CD14-positive monocyte (primary cell): ENCODE results near the gene SERPINA1. TPM values are rescaled to one million over a fixed set of nuclear protein-coding genes. Genes with fewer than 3 reads are reported as not detected.
A peak's percentile ranks its signal among the peaks of the same experiment; 100 is the strongest.

Experiments used
- DNase-seq, 3 donors: peaks; one replicate each; pipeline ENCODE4 v3.0.0-alpha.2; 2011 to 2022
- H2AFZ ChIP-seq: 2 replicates; pipeline ENCODE4 v1.6.0; 2012; ENCODE audit warnings: mild to moderate bottlenecking, low read depth, low read length, inconsistent platforms; ENCODE audit not compliant: insufficient read depth, poor library complexity, severe bottlenecking
- H3K27ac ChIP-seq, 2 donors: 1 replicate in 1 of 2; 2 replicates in 1 of 2; pipeline ENCODE4 v1.5.1; 2012 to 2013; ENCODE audit warnings: low read length in 2 of 2, control low read depth in 1 of 2, inconsistent platforms in 1 of 2, low read depth in 1 of 2, mild to moderate bottlenecking in 1 of 2
- H3K27me3 ChIP-seq, 2 donors: one replicate each; pipeline versions ENCODE4 v1.6.0 to v1.6.1; 2011 to 2013; ENCODE audit warnings: low read length in 2 of 2; ENCODE audit not compliant: control insufficient read depth in 2 of 2, insufficient read depth in 2 of 2
- H3K36me3 ChIP-seq, 2 donors: replicated peaks in 1 of 2; 1 replicate in 1 of 2; 2 replicates in 1 of 2; pipeline versions ENCODE4 v1.5.1 to v1.6.1; 2012 to 2013; ENCODE audit warnings: low read length in 2 of 2, control low read depth in 1 of 2, inconsistent platforms in 1 of 2, mild to moderate bottlenecking in 1 of 2; ENCODE audit not compliant: insufficient read depth in 2 of 2, control insufficient read depth in 1 of 2
- H3K4me1 ChIP-seq, 2 donors: 1 replicate in 1 of 2; 2 replicates in 1 of 2; pipeline versions ENCODE4 v1.5.1 to v1.6.1; 2012 to 2013; ENCODE audit warnings: low read length in 2 of 2, control low read depth in 1 of 2, inconsistent platforms in 1 of 2, mild to moderate bottlenecking in 1 of 2, moderate library complexity in 1 of 2; ENCODE audit not compliant: insufficient read depth in 2 of 2, control insufficient read depth in 1 of 2
- H3K4me2 ChIP-seq: replicated peaks from 2 replicates; pipeline ENCODE3; 2012; ENCODE audit warnings: low read length, moderate library complexity, mild to moderate bottlenecking; ENCODE audit not compliant: poor library complexity, severe bottlenecking; ENCODE audit errors: extremely low read depth
- H3K4me3 ChIP-seq, 3 experiments: fragments of 200-600 bp in 1 of 3; sonication (generic) in 1 of 3; replicated peaks in 1 of 3; 1 replicate in 2 of 3; 2 replicates in 1 of 3; pipeline ENCODE4 v1.5.1; 2011 to 2013; ENCODE audit warnings: low read length in 3 of 3, mild to moderate bottlenecking in 3 of 3, control low read depth in 2 of 3, low read depth in 2 of 3, inconsistent platforms in 1 of 3, moderate library complexity in 1 of 3
- H3K79me2 ChIP-seq: 2 replicates; pipeline ENCODE4 v1.6.0; 2012; ENCODE audit warnings: mild to moderate bottlenecking, control low read depth, inconsistent platforms, low read length, moderate library complexity; ENCODE audit not compliant: insufficient read depth
- H3K9ac ChIP-seq: 2 replicates; pipeline ENCODE4 v1.6.0; 2017; ENCODE audit warnings: low read length, mild to moderate bottlenecking; ENCODE audit not compliant: insufficient read depth, poor library complexity, severe bottlenecking
- H3K9me3 ChIP-seq, 2 donors: replicated peaks in 1 of 2; 1 replicate in 1 of 2; 2 replicates in 1 of 2; pipeline versions ENCODE4 v1.5.1 to v1.6.1; 2012 to 2013; ENCODE audit warnings: low read length in 2 of 2, control low read depth in 1 of 2; ENCODE audit not compliant: control insufficient read depth in 1 of 2, insufficient read depth in 1 of 2
- H4K20me1 ChIP-seq: 2 replicates; pipeline ENCODE4 v1.6.0; 2012; ENCODE audit warnings: mild to moderate bottlenecking, low read length, control low read depth, moderate library complexity; ENCODE audit not compliant: insufficient read depth
- H3K27ac Mint-ChIP-seq, 7 donors: one replicate each; pipeline ENCODE4 v1.8.0; 2020; ENCODE audit warnings: mild to moderate bottlenecking in 7 of 7, mixed read lengths in 7 of 7, moderate library complexity in 6 of 7, inconsistent platforms in 2 of 7
- H3K27me3 Mint-ChIP-seq, 3 donors: one replicate each; pipeline ENCODE4 v1.8.0; 2021 to 2022; ENCODE audit warnings: low read depth in 3 of 3, mild to moderate bottlenecking in 3 of 3, mixed read lengths in 3 of 3, moderate library complexity in 3 of 3, inconsistent platforms in 1 of 3
- H3K36me3 Mint-ChIP-seq, 2 donors: one replicate each; pipeline ENCODE4 v1.8.0; 2020; ENCODE audit warnings: mixed read lengths in 2 of 2, inconsistent platforms in 1 of 2, mild to moderate bottlenecking in 1 of 2
- H3K4me1 Mint-ChIP-seq: one replicate; pipeline ENCODE4 v1.8.0; 2020; ENCODE audit warnings: mild to moderate bottlenecking, mixed read lengths
- H3K4me3 Mint-ChIP-seq, 2 donors: one replicate each; pipeline ENCODE4 v1.8.0; 2020; ENCODE audit warnings: mild to moderate bottlenecking in 2 of 2, mixed read lengths in 2 of 2, moderate library complexity in 1 of 2
- H3K9me3 Mint-ChIP-seq, 7 donors: one replicate each; pipeline ENCODE4 v1.8.0; 2020 to 2022; ENCODE audit warnings: mixed read lengths in 7 of 7, mild to moderate bottlenecking in 6 of 7, moderate library complexity in 6 of 7, inconsistent platforms in 2 of 7
- CTCF ChIP-seq: fragments of 200-600 bp; IDR thresholded peaks from one replicate; pipeline ENCODE4 v1.8.0; 2022; ENCODE audit warnings: antibody characterized with exemption, mild to moderate bottlenecking
- WGBS: methylation state at CpG from one replicate; pipeline ENCODE4 v1.1.5; 2013; ENCODE audit warnings: missing lambda C conversion rate; ENCODE audit not compliant: insufficient coverage; 5-methylcytosine and 5-hydroxymethylcytosine counted together
- intact Hi-C, 2 donors: fragments of 100-400 bp; cut with micrococcal nuclease; formaldehyde crosslinking; loops; one replicate each; pipeline versions ENCODE4 v1.15.0 to v1.15.1; 2023
- polyA plus RNA-seq, 3 donors: library from polyadenylated mRNA; depleted of rRNA in 1 of 3; unstranded in 2 of 3; stranded (reverse) in 1 of 3; fragments of 300-500 nt in 2 of 3; fragments of >200 nt in 1 of 3; fragmentation: Illumina TruSeq in 2 of 3; gene quantifications; 1 replicate in 2 of 3; 2 replicates in 1 of 3; pipeline ENCODE4 v1.2.3, GENCODE V29; 2012 to 2021

The SERPINA1 gene
- polyA plus RNA-seq, 3 donors, result 1,278 to 2,075 (median 2,042) TPM

- Mint-ChIP-seq H3K27me3 (peaks cover 13 to 32% (median 16%) of the 10 kb centered on the region in 3 donors), H3K27ac (peak overlapping the region in 2 of 7 donors; percentile 33 to 40), H3K9me3 (peaks cover 0 to 4% (median 0%) of the 10 kb centered on the region in 7 donors), H3K4me1 (no peaks in the 10 kb centered on the region), H3K4me3 (no peak overlapping the region), H3K36me3 (no peaks in the 10 kb centered on the region)
- Histone ChIP-seq H3K79me2 (no peaks in the 10 kb centered on the region), H3K9ac (no peak overlapping the region), H3K4me2 (no peak overlapping the region), H3K4me1 (no peaks in the 10 kb centered on the region), H3K36me3 (no peaks in the 10 kb centered on the region), H3K27me3 (peaks cover 12% of the 10 kb centered on the region in 2 donors), H3K4me3 (no peak overlapping the region), H2AFZ (no peak overlapping the region), H4K20me1 (no peaks in the 10 kb centered on the region), H3K9me3 (no peaks in the 10 kb centered on the region), H3K27ac (no peak overlapping the region)
- no peak for DNase-seq
- TF ChIP-seq CTCF, result no peak
- 85% methylated on average over 7 of the region's 7 CpGs for WGBS
- intact Hi-C loops, result no loop called here
Measured at GRCh38 chr14:94349276-94349675, 39.1 kb downstream of the SERPINA1 start.

- no peak for DNase-seq
- no peaks in the 10 kb centered on the region for H3K9me3 ChIP-seq
- H3K27me3 ChIP-seq, result peaks cover 12% of the 10 kb centered on the region in 2 donors
- peaks cover 4% of the 10 kb centered on the region for H3K4me1 Mint-ChIP-seq
- H3K27ac ChIP-seq, result no peak overlapping the region
- H3K36me3 Mint-ChIP-seq, result no peaks in the 10 kb centered on the region
- peaks cover 0 to 2% of the 10 kb centered on the region in 2 donors for H3K4me1 ChIP-seq
- no peak overlapping the region for H3K4me2 ChIP-seq
- peaks cover 0 to 5% (median 0%) of the 10 kb centered on the region in 7 donors for H3K9me3 Mint-ChIP-seq
- H3K4me3 ChIP-seq, result no peak overlapping the region
- intact Hi-C loops, result no loop called here
- H3K27ac Mint-ChIP-seq, result peak overlapping the region in 1 of 7 donors; percentile 46
- TF ChIP-seq CTCF, result no peak
- H4K20me1 ChIP-seq, result no peaks in the 10 kb centered on the region
- H3K27me3 Mint-ChIP-seq, result peaks cover 14 to 31% (median 15%) of the 10 kb centered on the region in 3 donors
- H3K9ac ChIP-seq, result no peak overlapping the region
- no peak overlapping the region for H2AFZ ChIP-seq
- H3K79me2 ChIP-seq, result no peaks in the 10 kb centered on the region
- no peak overlapping the region for H3K4me3 Mint-ChIP-seq
- H3K36me3 ChIP-seq, result no peaks in the 10 kb centered on the region
Measured at GRCh38 chr14:94348836-94349235, 39.6 kb downstream of the SERPINA1 start.
